Endothelial cell of umbilical vein (primary cell): Measurements from ENCODE around the gene SH3BP4. TPM values are rescaled to one million over a fixed set of nuclear protein-coding genes. Genes with fewer than 3 reads are reported as not detected.

Experiments used
- BruUV-seq: library from RNA; stranded (reverse); fragments of 400-500 nt; replicated peaks from 2 replicates; lab custom pipeline; 2021; lab: Mats Ljungman, UMichigan
- CTCF ChIA-PET: fragments of 300-600, 350-600 bp; sonication (Branson Sonifier 250); formaldehyde crosslinking; loops from one replicate; lab custom pipeline; 2021; ENCODE audit warnings: antibody characterized with exemption, inconsistent platforms; lab: Charles Lee
- POLR2A ChIA-PET: fragments of 300-600, 350-600 bp; sonication (Branson Sonifier 250); formaldehyde crosslinking; loops from one replicate; lab custom pipeline; 2021; ENCODE audit warnings: antibody characterized with exemption, inconsistent platforms; lab: Charles Lee
- DNase-seq: peaks from one replicate; pipeline ENCODE4 v3.0.0-alpha.2; 2011; ENCODE audit warnings: low read depth, low spot score
- FAIRE-seq: peaks from 2 replicates; lab custom pipeline; 2011; peaks lifted over from hg19 to GRCh38; lab: Jason Lieb, UNC
- H2AFZ ChIP-seq: 2 replicates; pipeline ENCODE4 v1.6.0; 2012; ENCODE audit warnings: low read depth, low read length, control low read depth, inconsistent platforms
- H3K27ac ChIP-seq: 2 replicates; pipeline ENCODE4 v1.5.1; 2011; ENCODE audit warnings: low read depth, mild to moderate bottlenecking, control low read depth, low read length, moderate library complexity; ENCODE audit not compliant: insufficient read depth
- H3K27me3 ChIP-seq, 2 experiments: 2 replicates each; pipeline versions ENCODE4 v1.6.0 to v1.6.1; 2011; ENCODE audit warnings: low read length in 2 of 2, mixed read lengths in 1 of 2; ENCODE audit not compliant: control insufficient read depth in 2 of 2, insufficient read depth in 2 of 2
- H3K36me3 ChIP-seq, 2 experiments: 2 replicates in 1 of 2; 3 replicates in 1 of 2; pipeline ENCODE4 v1.5.1; 2011; ENCODE audit warnings: low read length in 2 of 2, mild to moderate bottlenecking in 1 of 2, moderate library complexity in 1 of 2; ENCODE audit not compliant: control insufficient read depth in 2 of 2, insufficient read depth in 2 of 2; ENCODE audit errors: extremely low read depth in 1 of 2
- H3K4me1 ChIP-seq: 3 replicates; pipeline ENCODE4 v1.5.1; 2011; ENCODE audit warnings: mild to moderate bottlenecking, low read length; ENCODE audit not compliant: control insufficient read depth, insufficient read depth; ENCODE audit errors: extremely low read depth
- H3K4me2 ChIP-seq: 2 replicates; pipeline ENCODE4 v1.6.1; 2011; ENCODE audit warnings: low read length, control low read depth, mixed read lengths; ENCODE audit not compliant: insufficient read depth
- H3K4me3 ChIP-seq, 3 experiments: fragments of 200-600 bp in 1 of 3; sonication (generic), shearing (Covaris generic) in 1 of 3; replicated peaks in 1 of 3; 2 replicates each; pipeline ENCODE4 v1.5.1; 2011 to 2016; ENCODE audit warnings: control low read depth in 3 of 3, low read length in 3 of 3, mild to moderate bottlenecking in 2 of 3, inconsistent platforms in 1 of 3, low read depth in 1 of 3, moderate library complexity in 1 of 3; ENCODE audit not compliant: insufficient read depth in 1 of 3
- H3K79me2 ChIP-seq: 2 replicates; pipeline ENCODE4 v1.6.0; 2012; ENCODE audit warnings: low read length, inconsistent platforms; ENCODE audit not compliant: control insufficient read depth, insufficient read depth
- H3K9ac ChIP-seq: replicated peaks from 2 replicates; pipeline ENCODE3; 2011; ENCODE audit warnings: low read length, control low read depth; ENCODE audit not compliant: insufficient read depth; ENCODE audit errors: extremely low read depth
- H3K9me1 ChIP-seq: replicated peaks from 3 replicates; pipeline ENCODE4 v1.6.0; 2011; ENCODE audit warnings: mild to moderate bottlenecking, low read length; ENCODE audit not compliant: control insufficient read depth, insufficient read depth; ENCODE audit errors: extremely low read depth
- H3K9me3 ChIP-seq: replicated peaks from 2 replicates; pipeline ENCODE4 v1.5.1; 2012; ENCODE audit warnings: low read length, inconsistent platforms; ENCODE audit not compliant: control insufficient read depth, insufficient read depth
- H4K20me1 ChIP-seq: replicated peaks from 2 replicates; pipeline ENCODE3; 2011; ENCODE audit warnings: mild to moderate bottlenecking, low read length; ENCODE audit not compliant: control insufficient read depth, insufficient read depth; ENCODE audit errors: extremely low read depth
- CTCF ChIP-seq, 2 donors: IDR thresholded peaks; 1 replicate in 1 of 2; 2 replicates in 1 of 2; pipeline ENCODE4 v1.5.1; 2011; ENCODE audit warnings: low read length in 2 of 2, mild to moderate bottlenecking in 2 of 2, moderate library complexity in 2 of 2, control low read depth in 1 of 2, inconsistent platforms in 1 of 2, low read depth in 1 of 2; ENCODE audit not compliant: insufficient read depth in 1 of 2; ENCODE audit errors: extremely low read depth in 1 of 2
- EZH2 ChIP-seq: IDR thresholded peaks from 2 replicates; pipeline ENCODE4 v1.6.1; 2012; ENCODE audit warnings: borderline replicate concordance, low read depth, mild to moderate bottlenecking, moderate library complexity, low read length, inconsistent platforms; ENCODE audit not compliant: severe bottlenecking
- FOS ChIP-seq: IDR thresholded peaks from 2 replicates; pipeline ENCODE4 v1.6.1; 2011; ENCODE audit warnings: mild to moderate bottlenecking, low read length, moderate library complexity, borderline replicate concordance; ENCODE audit not compliant: insufficient read depth
- JUN ChIP-seq: IDR thresholded peaks from 2 replicates; pipeline ENCODE4 v1.6.1; 2011; ENCODE audit warnings: borderline replicate concordance, low read depth; ENCODE audit not compliant: insufficient read length, insufficient read depth
- MAX ChIP-seq: IDR thresholded peaks from 2 replicates; pipeline ENCODE4 v1.6.1; 2011; ENCODE audit not compliant: insufficient read depth, insufficient read length
- POLR2A ChIP-seq: IDR thresholded peaks from 2 replicates; pipeline ENCODE4 v1.6.1; 2012; ENCODE audit warnings: low read depth, mild to moderate bottlenecking, control low read depth, low read length
- POLR2AphosphoS5 ChIP-seq: IDR thresholded peaks from 2 replicates; pipeline ENCODE4 v1.6.1; 2012; ENCODE audit warnings: low read depth, mild to moderate bottlenecking, control low read depth, low read length, moderate library complexity; ENCODE audit not compliant: insufficient read depth
- dilution Hi-C: fragments of 300-500 bp; cut with MboI; formaldehyde crosslinking; loops from one replicate; pipeline ENCODE4 v1.15.0; 2019; ENCODE audit warnings: low sequenced_read_pairs; ENCODE audit not compliant: extremely low pct_ligation_motif_present
- intact Hi-C: fragments of 100-400 bp; cut with micrococcal nuclease; formaldehyde crosslinking; loops from one replicate; pipeline ENCODE4 v1.10.0; 2022
- polyA plus RNA-seq, 4 experiments: library from polyadenylated mRNA; depleted of rRNA in 3 of 4; stranded (reverse) in 3 of 4; unstranded in 1 of 4; fragments of >200 nt; gene quantifications; 2 replicates each; pipeline versions ENCODE4 v1.2.1 to v1.2.3, GENCODE V29; 2011 to 2012; ENCODE audit warnings: missing spikeins in 1 of 4
- total RNA-seq: library from RNA; stranded (reverse); gene quantifications from 2 replicates; pipeline ENCODE4 v1.2.3, GENCODE V29; 2021

The SH3BP4 gene
- total and polyA plus RNA-seq, 2 donors (not counting 3 experiments of a cell fraction or from before 2014, with no cell fraction given) = 85.2 to 100.0 TPM

- no peak overlapping the region for H2AFZ ChIP-seq
- no peaks in the 10 kb centered on the region for H4K20me1 ChIP-seq
- H3K4me2 ChIP-seq = no peak overlapping the region
- peaks cover 99% of the 10 kb centered on the region for H3K79me2 ChIP-seq
- BruUV-seq = no TSS peak
- FAIRE-seq = peak; percentile 31
- H3K4me1 ChIP-seq = peaks cover 64% of the 10 kb centered on the region
- H3K27ac ChIP-seq = no peak overlapping the region
- intact Hi-C loops (no loop called here), dilution Hi-C loops (no loop called here)
- H3K9me1 ChIP-seq = no peaks in the 10 kb centered on the region
- H3K4me3 ChIP-seq = no peak overlapping the region
- ChIA-PET POLR2A (no interaction called here), CTCF (no interaction called here)
- no peaks in the 10 kb centered on the region for H3K27me3 ChIP-seq
- peaks cover 2 to 10% of the 10 kb centered on the region in 2 experiments for H3K36me3 ChIP-seq
- TF ChIP-seq FOS (no peak), POLR2AphosphoS5 (no peak), POLR2A (no peak), EZH2 (no peak), CTCF (IDR thresholded peaks at IDR 0.05; ENCODE audit: extremely low read depth in 1 of 2, insufficient read depth in 1 of 2, low read depth in 1 of 2, low read length in 2 of 2) (no peak), JUN (no peak), MAX (no peak)
- no peaks in the 10 kb centered on the region for H3K9me3 ChIP-seq
- no peak overlapping the region for H3K9ac ChIP-seq
- DNase-seq = no peak
Observed at GRCh38 chr2:234990300-234990699, 38.5 kb downstream of the SH3BP4 start.
